ENCODE results near the gene MON1A. TPM values are rescaled to one million over a fixed set of nuclear protein-coding genes. Genes with fewer than 3 reads are reported as not detected.
"Not testable (repeated sequence)": the region's sequence is repeated elsewhere in the genome, so short reads cannot be mapped to it uniquely, and the experiment has no call there.

The MON1A gene
- total RNA-seq, 2 donors from 2014 or later = 9.1 to 12.0 TPM

- peaks cover 4% of the 10 kb centered on the region in 2 donors for H3K36me3 Mint-ChIP-seq (ENCODE audit: insufficient read depth in 2 of 2)
- DNase-seq (no peak), ATAC-seq (replicated peaks in 1 of 2) (no peak)
- no peak overlapping the region for H3K4me3 Mint-ChIP-seq
- H3K27ac Mint-ChIP-seq = no peak overlapping the region
- peaks cover 6% of the 10 kb centered on the region for H3K4me1 Mint-ChIP-seq (ENCODE audit: low read depth)
- no peaks in the 10 kb centered on the region for H3K9me3 Mint-ChIP-seq
- H3K27me3 Mint-ChIP-seq (ENCODE audit: low read depth) = no peaks in the 10 kb centered on the region
Measured at GRCh38 chr3:49911124-49911420, 18.5 kb downstream of the MON1A start.

GRCh38 chr3:49910409-49911123, 19.0 kb downstream of the MON1A start:
- no peak overlapping the region for H3K4me3 Mint-ChIP-seq
- H3K27me3 Mint-ChIP-seq (ENCODE audit: low read depth) = no peaks in the 10 kb centered on the region
- H3K27ac Mint-ChIP-seq = no peak overlapping the region
- DNase-seq (no peak), ATAC-seq (replicated peaks in 1 of 2) (no peak)
- peaks cover 4% of the 10 kb centered on the region in 2 donors for H3K36me3 Mint-ChIP-seq (ENCODE audit: insufficient read depth in 2 of 2)
- peaks cover 11% of the 10 kb centered on the region for H3K4me1 Mint-ChIP-seq (ENCODE audit: low read depth)
- H3K9me3 Mint-ChIP-seq = no peaks in the 10 kb centered on the region

- H3K4me3 Mint-ChIP-seq = no peak overlapping the region
- no peaks in the 10 kb centered on the region for H3K27me3 Mint-ChIP-seq (ENCODE audit: low read depth)
- no peak overlapping the region for H3K27ac Mint-ChIP-seq
- H3K9me3 Mint-ChIP-seq = no peaks in the 10 kb centered on the region
- peaks cover 4% of the 10 kb centered on the region in 2 donors for H3K36me3 Mint-ChIP-seq (ENCODE audit: insufficient read depth in 2 of 2)
- no peak for DNase-seq
- no peak for ATAC-seq (replicated peaks in 1 of 2)
- peaks cover 15% of the 10 kb centered on the region for H3K4me1 Mint-ChIP-seq (ENCODE audit: low read depth)
Measured at GRCh38 chr3:49908373-49909199, 21.0 kb downstream of the MON1A start.

GRCh38 chr3:49906073-49906743, 23.4 kb downstream of the MON1A start:
- H3K9me3 Mint-ChIP-seq = no peaks in the 10 kb centered on the region
- ATAC-seq (replicated peaks in 1 of 2) (peak; percentile 19 to 50), DNase-seq (peak; percentile 50 to 62)
- peak overlapping the region; percentile 65 to 76 for H3K4me3 Mint-ChIP-seq
- H3K4me1 Mint-ChIP-seq (ENCODE audit: low read depth) = peaks cover 15% of the 10 kb centered on the region
- peak overlapping the region; percentile 81 for H3K27ac Mint-ChIP-seq
- H3K27me3 Mint-ChIP-seq (ENCODE audit: low read depth) = no peaks in the 10 kb centered on the region
- peaks cover 0 to 4% of the 10 kb centered on the region in 2 donors for H3K36me3 Mint-ChIP-seq (ENCODE audit: insufficient read depth in 2 of 2)

GRCh38 chr3:49904448-49904847, 25.2 kb downstream of the MON1A start:
- H3K27ac Mint-ChIP-seq = not testable (repeated sequence)

GRCh38 chr3:49903451-49904424, 25.9 kb downstream of the MON1A start, which contains the start of gene MST1R:
Gene MST1R (minus strand): TSS chr3:49903873. CDS start chr3:49903609, 264 bp downstream.
- Mint-ChIP-seq H3K36me3 (ENCODE audit: insufficient read depth in 2 of 2) (no peaks in the 10 kb centered on the region), H3K4me1 (ENCODE audit: low read depth) (peaks cover 15% of the 10 kb centered on the region), H3K9me3 (no peaks in the 10 kb centered on the region)

More at GRCh38 chr3:49904448-49904847, 25.2 kb downstream of the MON1A start:
- H3K9me3 Mint-ChIP-seq; ATAC-seq (replicated peaks in 1 of 2); H3K27me3 Mint-ChIP-seq (ENCODE audit: low read depth); H3K36me3 Mint-ChIP-seq (ENCODE audit: insufficient read depth in 2 of 2); DNase-seq: not testable (repeated sequence)
- H3K4me3 Mint-ChIP-seq = peak overlapping the region; percentile 84 to 91
- peaks cover 15% of the 10 kb centered on the region for H3K4me1 Mint-ChIP-seq (ENCODE audit: low read depth)

GRCh38 chr3:49902511-49903345, 26.9 kb downstream of the MON1A start:
- Mint-ChIP-seq H3K9me3 (no peaks in the 10 kb centered on the region), H3K27me3 (ENCODE audit: low read depth) (no peaks in the 10 kb centered on the region), H3K4me1 (ENCODE audit: low read depth) (peaks cover 15% of the 10 kb centered on the region), H3K27ac (no peak overlapping the region), H3K36me3 (ENCODE audit: insufficient read depth in 2 of 2) (no peaks in the 10 kb centered on the region), H3K4me3 (peak overlapping the region; percentile 21 to 56)
- no peak for DNase-seq
- ATAC-seq (replicated peaks in 1 of 2) = no peak

More at GRCh38 chr3:49903451-49904424, 25.9 kb downstream of the MON1A start, which contains the start of gene MST1R:
- DNase-seq = peak; percentile 92 to 94
- Mint-ChIP-seq H3K4me3 (peak within 1 kb of the TSS; percentile 84 to 91), H3K27ac (peak within 1 kb of the TSS; percentile 47), H3K27me3 (ENCODE audit: low read depth) (no peaks in the 10 kb centered on the region)
- ATAC-seq (replicated peaks in 1 of 2) = peak; percentile 98 to 99

- ATAC-seq (replicated peaks in 1 of 2) = no peak
- Mint-ChIP-seq H3K36me3 (ENCODE audit: insufficient read depth in 2 of 2) (no peaks in the 10 kb centered on the region), H3K4me3 (no peak overlapping the region), H3K4me1 (ENCODE audit: low read depth) (peaks cover 15% of the 10 kb centered on the region), H3K9me3 (no peaks in the 10 kb centered on the region), H3K27ac (no peak overlapping the region), H3K27me3 (ENCODE audit: low read depth) (no peaks in the 10 kb centered on the region)
- no peak for DNase-seq
Measured at GRCh38 chr3:49901366-49902339, 28.0 kb downstream of the MON1A start.

GRCh38 chr3:49900491-49901153, 29.0 kb downstream of the MON1A start:
- Mint-ChIP-seq H3K4me3 (no peak overlapping the region), H3K4me1 (ENCODE audit: low read depth) (peaks cover 4% of the 10 kb centered on the region), H3K9me3 (no peaks in the 10 kb centered on the region), H3K27ac (no peak overlapping the region), H3K36me3 (ENCODE audit: insufficient read depth in 2 of 2) (no peaks in the 10 kb centered on the region), H3K27me3 (ENCODE audit: low read depth) (no peaks in the 10 kb centered on the region)
- DNase-seq = no peak
- no peak for ATAC-seq (replicated peaks in 1 of 2)

GRCh38 chr3:49899815-49900214, 29.8 kb downstream of the MON1A start:
- no peak overlapping the region for H3K27ac Mint-ChIP-seq
- DNase-seq = no peak

More at GRCh38 chr3:49899815-49900214, 29.8 kb downstream of the MON1A start:
- Mint-ChIP-seq H3K4me3 (no peak overlapping the region), H3K4me1 (ENCODE audit: low read depth) (no peaks in the 10 kb centered on the region), H3K27me3 (ENCODE audit: low read depth) (no peaks in the 10 kb centered on the region), H3K9me3 (no peaks in the 10 kb centered on the region), H3K36me3 (ENCODE audit: insufficient read depth in 2 of 2) (no peaks in the 10 kb centered on the region)
- no peak for ATAC-seq (replicated peaks in 1 of 2)

Measured in activated T-cell treated with anti-CD3 and anti-CD28 coated beads, Interleukin-2, amount 50 U/mL, for 72 hours (primary cell).